SK-N-SH treated with all-trans-retinoic acid at 6 μM for 48 hours (cell line): ENCODE data around the gene TRPM2.

Source experiments
- BACH2 ChIP-seq: fragments of 250-450 bp; sonication (Bioruptor Pico); IDR thresholded peaks from 2 replicates; pipeline ENCODE4 v1.9.0; 2021; ENCODE audit warnings: mild to moderate bottlenecking, borderline replicate concordance
- CSDC2 ChIP-seq: fragments of 250-450 bp; sonication (Bioruptor Pico); IDR thresholded peaks from 2 replicates; pipeline ENCODE4 v1.5.0; 2020; ENCODE audit warnings: mild to moderate bottlenecking, moderate library complexity
- ESRRG ChIP-seq: fragments of 250-450 bp; sonication (Bioruptor Pico); IDR thresholded peaks from 2 replicates; pipeline ENCODE4 v1.6.1; 2021; ENCODE audit warnings: mild to moderate bottlenecking
- PATZ1 ChIP-seq: fragments of 250-450 bp; sonication (Bioruptor Pico); IDR thresholded peaks from 2 replicates; pipeline ENCODE4 v1.8.0; 2020; ENCODE audit warnings: mild to moderate bottlenecking, moderate library complexity, borderline replicate concordance
- ZC3H10 ChIP-seq: fragments of 250-450 bp; sonication (Bioruptor Pico); IDR thresholded peaks from 2 replicates; pipeline ENCODE4 v1.5.1; 2021; ENCODE audit warnings: mild to moderate bottlenecking, moderate library complexity
- ZFP3 ChIP-seq: fragments of 250-450 bp; sonication (Bioruptor Pico); IDR thresholded peaks from 2 replicates; pipeline ENCODE4 v1.5.0; 2020; ENCODE audit warnings: mild to moderate bottlenecking, moderate library complexity
- ZFP30 ChIP-seq: fragments of 450-650 bp; formaldehyde crosslinking; IDR thresholded peaks from 2 replicates; pipeline ENCODE4 v1.5.0; 2022; ENCODE audit warnings: mild to moderate bottlenecking, moderate library complexity

DNA sequence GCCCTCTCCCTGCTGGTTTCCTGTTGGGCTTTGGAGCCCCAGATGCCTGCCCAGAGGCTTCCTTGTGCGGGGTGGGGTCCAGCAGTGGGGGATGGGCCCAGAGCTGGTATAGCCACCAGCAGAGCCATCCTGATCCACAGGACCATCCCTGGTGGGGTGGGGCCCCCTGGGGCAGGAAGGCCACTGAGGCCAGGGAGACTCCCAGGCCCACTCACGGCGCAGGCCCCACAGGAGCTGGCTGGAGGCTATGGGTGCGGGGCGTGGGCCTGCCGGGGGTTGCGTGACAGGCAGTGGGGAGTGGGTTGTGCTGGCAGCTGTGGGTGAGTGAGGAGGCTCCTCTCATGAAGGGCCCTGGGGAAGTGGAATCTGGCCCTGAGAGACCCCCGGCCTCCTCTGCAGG is 107.6 kb downstream of the TRPM2 start:
- TF ChIP-seq ESRRG (CRISPR knock-in tag) (no peak), ZC3H10 (CRISPR knock-in tag) (no peak), ZFP3 (CRISPR knock-in tag) (no peak), BACH2 (CRISPR knock-in tag) (no peak), ZFP30 (CRISPR knock-in tag) (no peak), CSDC2 (CRISPR knock-in tag) (no peak), PATZ1 (CRISPR knock-in tag) (no peak)
